Measurements from ENCODE around the gene INPP5A. TPM values are rescaled to one million over a fixed set of nuclear protein-coding genes. Genes with fewer than 3 reads are reported as not detected.
"Not testable (repeated sequence)": the region's sequence is repeated elsewhere in the genome, so short reads cannot be mapped to it uniquely, and the experiment has no call there.

The INPP5A gene
- total RNA-seq, 2 donors from 2014 or later = 14.8 to 18.6 TPM

DNA sequence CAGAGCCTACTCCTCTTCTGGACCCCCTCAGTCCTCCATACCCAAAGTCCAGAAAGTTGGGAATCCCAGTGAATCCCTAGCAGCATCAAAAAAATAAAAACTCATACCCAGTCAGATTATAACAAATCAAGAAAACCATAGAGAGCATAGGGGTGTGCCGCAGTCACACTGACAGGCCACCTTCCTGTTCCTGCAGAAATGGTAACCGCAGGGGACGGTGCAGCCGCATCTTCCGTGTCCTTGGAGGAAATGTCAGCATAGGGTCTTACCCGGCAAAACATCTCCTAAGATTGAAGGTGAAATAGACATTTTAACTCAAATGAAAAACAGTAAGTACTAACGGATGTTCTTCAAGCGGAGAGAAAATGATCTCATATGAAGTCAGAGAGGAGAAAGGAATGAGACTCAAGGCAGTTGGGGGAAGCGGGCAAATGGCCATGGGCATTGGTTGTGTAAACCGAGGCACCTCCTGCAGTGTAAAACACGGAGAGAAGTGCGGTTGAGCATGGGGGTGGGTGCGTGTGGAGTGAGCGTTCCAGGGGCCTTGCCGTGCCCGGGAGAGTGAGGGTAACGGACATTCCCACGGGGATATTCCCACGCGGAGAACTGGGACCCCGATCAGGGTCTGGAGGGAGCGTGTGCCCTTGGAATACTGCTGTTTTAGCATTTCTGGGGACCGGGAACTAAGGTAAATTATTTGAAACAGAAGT lies 137.6 kb downstream of the INPP5A start:
- no peak for ATAC-seq
- no peaks in the 10 kb centered on the region for H3K36me3 Mint-ChIP-seq
- H3K27me3 Mint-ChIP-seq = no peaks in the 10 kb centered on the region
- H3K27ac Mint-ChIP-seq = no peak overlapping the region
- peaks cover 0 to 10% of the 10 kb centered on the region in 2 donors for H3K4me1 Mint-ChIP-seq (ENCODE audit: low read depth in 2 of 2)
- H3K4me3 Mint-ChIP-seq = no peak overlapping the region
- DNase-seq (ENCODE audit: low spot score) = peak; percentile 35
- H3K9me3 Mint-ChIP-seq = no peaks in the 10 kb centered on the region

DNA sequence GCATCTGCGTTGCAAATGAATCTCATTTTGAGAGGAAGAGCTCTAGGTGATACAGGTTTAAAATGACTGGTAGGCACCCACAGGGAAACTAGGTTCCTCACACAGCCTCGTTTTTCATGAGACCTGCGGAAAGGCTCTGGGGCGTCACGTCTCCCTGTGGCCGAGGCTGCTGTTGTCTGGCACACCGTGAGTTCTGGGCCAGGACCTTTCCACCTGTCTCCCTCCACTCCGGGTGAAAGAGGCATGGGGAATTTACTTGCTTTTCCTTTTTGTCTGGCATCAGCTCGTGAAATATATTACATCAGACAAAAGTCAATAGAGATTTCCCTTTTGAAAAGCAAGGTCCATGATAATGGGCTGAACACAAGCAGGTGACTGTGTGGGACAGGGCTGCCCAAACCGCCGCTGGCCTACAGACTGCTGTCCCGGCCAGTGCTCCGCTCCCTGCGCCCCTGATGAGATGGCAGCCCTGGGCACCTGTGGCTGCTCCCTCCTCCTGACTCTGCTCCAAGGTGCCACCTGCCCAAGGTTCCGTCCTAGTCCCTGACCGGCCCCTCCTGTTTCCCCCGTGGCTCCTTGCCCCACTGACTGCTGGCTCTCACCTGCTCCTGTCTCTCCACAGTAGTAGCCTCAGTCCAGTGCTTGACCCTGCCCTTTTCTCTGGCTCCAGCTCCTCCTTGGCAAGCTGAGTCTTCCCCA lies 138.8 kb downstream of the INPP5A start:
- Mint-ChIP-seq H3K36me3 (no peaks in the 10 kb centered on the region), H3K4me3 (no peak overlapping the region), H3K9me3 (no peaks in the 10 kb centered on the region), H3K27me3 (no peaks in the 10 kb centered on the region), H3K27ac (no peak overlapping the region), H3K4me1 (ENCODE audit: low read depth in 2 of 2) (peaks cover 1 to 12% of the 10 kb centered on the region in 2 donors)
- DNase-seq (ENCODE audit: low spot score) (peak; percentile 32), ATAC-seq (no peak)

DNA sequence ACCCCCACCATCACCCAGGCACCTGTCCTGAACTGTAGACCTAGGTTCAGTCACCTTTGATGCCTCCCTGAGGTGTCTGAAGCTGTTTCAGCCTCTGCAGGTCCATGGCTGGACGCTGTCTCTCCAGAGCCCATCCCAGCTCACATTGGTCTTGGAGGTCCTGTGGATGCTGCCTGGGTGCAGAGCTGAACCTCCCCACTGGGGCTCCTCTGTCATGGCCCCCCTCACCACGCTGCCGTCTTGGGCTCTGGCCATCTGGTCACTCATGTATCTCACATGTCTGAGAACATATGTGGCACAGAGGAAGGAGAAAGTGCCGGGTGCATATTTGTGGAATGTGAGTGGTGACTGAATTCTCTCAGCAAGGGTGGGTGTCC lies 139.5 kb downstream of the INPP5A start:
- DNase-seq (ENCODE audit: low spot score) (peak; percentile 54), ATAC-seq (peak in 1 of 2 donors; percentile 11)
- H3K9me3 Mint-ChIP-seq = no peaks in the 10 kb centered on the region
- no peaks in the 10 kb centered on the region for H3K36me3 Mint-ChIP-seq
- H3K27me3 Mint-ChIP-seq = no peaks in the 10 kb centered on the region
- no peak overlapping the region for H3K27ac Mint-ChIP-seq
- H3K4me1 Mint-ChIP-seq (ENCODE audit: low read depth in 2 of 2) = peaks cover 6 to 17% of the 10 kb centered on the region in 2 donors
- no peak overlapping the region for H3K4me3 Mint-ChIP-seq

DNA sequence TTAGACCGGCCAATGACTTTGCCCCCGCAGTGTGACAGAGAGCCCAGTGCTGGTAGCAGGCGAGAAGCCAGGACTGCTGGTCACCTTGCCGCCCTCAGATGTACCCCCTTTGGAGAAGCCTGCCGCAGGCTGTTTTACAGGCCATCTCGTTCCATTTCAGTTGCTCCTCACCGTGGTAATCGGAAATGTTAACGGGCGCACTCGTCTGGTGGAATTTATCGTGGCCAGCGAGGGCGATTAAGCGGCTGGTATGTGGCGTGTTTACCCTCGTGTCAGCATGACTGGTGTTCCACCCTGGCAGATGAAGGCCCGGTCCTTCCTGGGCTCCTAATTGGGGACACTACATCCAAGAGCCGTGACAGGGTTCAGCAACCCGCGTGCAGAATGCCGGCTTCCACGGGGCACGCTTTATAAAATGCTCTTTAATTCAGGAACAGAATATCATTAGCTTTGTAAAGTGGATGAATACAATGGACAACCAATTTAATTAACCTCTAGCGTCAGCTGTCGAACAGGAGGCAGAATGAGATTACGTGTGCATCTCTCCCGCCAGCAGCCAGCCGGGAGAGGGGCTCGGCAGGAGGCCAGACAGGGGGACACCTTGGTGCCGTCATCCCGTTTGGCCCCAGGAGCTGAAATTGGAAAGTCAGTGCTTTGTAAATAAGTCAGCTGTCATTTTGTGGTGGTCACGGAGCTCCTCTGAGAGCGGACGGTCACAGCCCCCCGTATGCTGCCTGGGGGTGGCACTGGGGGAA lies 140.1 kb downstream of the INPP5A start:
- Mint-ChIP-seq H3K9me3 (no peaks in the 10 kb centered on the region), H3K27me3 (no peaks in the 10 kb centered on the region), H3K4me3 (no peak overlapping the region), H3K27ac (no peak overlapping the region), H3K4me1 (ENCODE audit: low read depth in 2 of 2) (peaks cover 10 to 19% of the 10 kb centered on the region in 2 donors), H3K36me3 (no peaks in the 10 kb centered on the region)
- DNase-seq (ENCODE audit: low spot score) = peak; percentile 32
- ATAC-seq = no peak

DNA sequence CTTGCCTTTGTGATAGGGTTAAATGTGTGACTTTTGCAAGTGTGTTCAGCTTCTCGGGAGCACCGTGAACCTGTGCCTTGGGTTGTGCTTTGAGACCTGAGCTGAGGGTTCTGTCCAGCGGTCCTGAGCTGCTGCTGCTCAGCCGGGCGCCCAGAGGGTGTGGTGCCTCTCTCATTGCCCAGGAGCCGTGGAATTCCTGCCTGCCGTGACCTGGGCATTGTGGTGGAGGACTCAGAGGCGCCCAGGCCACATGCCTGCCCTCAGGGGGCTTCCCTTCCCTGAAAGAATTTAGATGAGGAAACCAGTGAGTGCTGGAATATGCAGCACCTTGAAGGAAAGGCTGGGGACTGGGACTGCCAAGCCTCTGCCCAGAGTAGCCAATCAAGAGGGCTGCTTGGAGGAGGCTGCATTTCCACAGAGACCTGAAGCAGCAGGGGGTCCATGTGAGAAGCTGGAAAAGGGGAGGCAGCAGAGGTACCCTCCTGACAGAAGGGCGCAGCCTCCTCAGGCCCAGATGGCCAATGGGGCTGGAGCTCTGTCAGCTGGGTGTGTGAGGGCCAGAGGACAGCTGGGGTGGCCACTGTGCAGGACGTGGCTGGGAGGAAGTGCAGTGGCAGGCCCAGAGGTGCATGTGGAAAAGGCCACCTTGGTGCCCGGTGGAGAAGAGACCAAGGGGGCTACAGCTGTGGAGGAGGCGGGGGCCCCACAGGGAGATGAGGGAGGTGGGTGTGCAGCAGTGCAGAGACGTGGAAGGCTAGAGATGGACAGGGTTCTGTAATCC lies 141.0 kb downstream of the INPP5A start:
- H3K4me1 Mint-ChIP-seq (ENCODE audit: low read depth in 2 of 2) = peaks cover 14 to 20% of the 10 kb centered on the region in 2 donors
- DNase-seq (ENCODE audit: low spot score) (peak; percentile 46), ATAC-seq (no peak)
- no peaks in the 10 kb centered on the region for H3K9me3 Mint-ChIP-seq
- H3K4me3 Mint-ChIP-seq = no peak overlapping the region
- no peaks in the 10 kb centered on the region for H3K27me3 Mint-ChIP-seq
- no peaks in the 10 kb centered on the region for H3K36me3 Mint-ChIP-seq
- no peak overlapping the region for H3K27ac Mint-ChIP-seq

DNA sequence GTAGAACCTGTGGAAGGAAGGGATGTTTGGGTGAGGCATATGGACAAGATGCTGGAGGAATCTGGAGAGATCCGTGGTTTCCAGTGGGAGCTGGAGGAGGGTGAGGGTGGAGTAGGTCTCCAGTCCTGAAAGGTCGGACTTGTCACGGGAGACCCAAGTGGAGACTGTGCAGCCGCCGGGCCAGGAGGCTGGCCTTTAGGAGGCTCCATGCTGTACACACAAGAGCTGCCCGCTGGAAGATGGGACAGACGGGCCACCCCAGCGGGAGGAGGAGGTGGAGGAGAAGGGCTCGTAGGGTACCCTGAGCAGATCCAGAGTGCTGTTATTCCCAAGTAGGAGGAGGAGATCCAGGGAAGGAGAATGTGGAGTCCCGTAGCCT lies 141.6 kb downstream of the INPP5A start:
- no peak overlapping the region for H3K4me3 Mint-ChIP-seq
- no peak overlapping the region for H3K27ac Mint-ChIP-seq
- DNase-seq (ENCODE audit: low spot score) = peak; percentile 22
- no peaks in the 10 kb centered on the region for H3K27me3 Mint-ChIP-seq
- no peaks in the 10 kb centered on the region for H3K36me3 Mint-ChIP-seq
- H3K9me3 Mint-ChIP-seq = no peaks in the 10 kb centered on the region
- no peak for ATAC-seq
- H3K4me1 Mint-ChIP-seq (ENCODE audit: low read depth in 2 of 2) = peaks cover 17 to 23% of the 10 kb centered on the region in 2 donors

DNA sequence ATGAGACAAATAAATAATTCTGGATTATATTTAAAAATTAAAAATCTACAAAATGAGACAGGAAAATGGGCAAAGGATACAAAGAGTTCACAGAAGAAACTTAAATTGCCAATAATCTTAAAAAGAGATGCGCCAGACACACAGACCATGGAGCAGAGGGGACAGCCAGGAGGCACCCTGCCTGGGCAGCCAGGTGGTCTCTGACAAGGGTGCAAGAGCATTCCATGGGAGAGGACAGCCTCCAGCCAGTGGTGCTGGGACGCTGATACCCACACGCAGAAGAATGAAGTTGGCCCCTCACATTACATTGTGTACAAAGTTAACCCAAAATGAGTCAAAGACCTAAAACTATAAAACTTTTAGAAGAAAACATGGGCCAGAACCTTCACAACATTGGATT lies 142.1 kb downstream of the INPP5A start:
- Mint-ChIP-seq H3K27ac (no peak overlapping the region), H3K4me1 (ENCODE audit: low read depth in 2 of 2) (peaks cover 21 to 27% of the 10 kb centered on the region in 2 donors), H3K36me3 (no peaks in the 10 kb centered on the region), H3K4me3 (no peak overlapping the region), H3K27me3 (no peaks in the 10 kb centered on the region), H3K9me3 (no peaks in the 10 kb centered on the region)
- DNase-seq (ENCODE audit: low spot score) (peak; percentile 26), ATAC-seq (no peak)

DNA sequence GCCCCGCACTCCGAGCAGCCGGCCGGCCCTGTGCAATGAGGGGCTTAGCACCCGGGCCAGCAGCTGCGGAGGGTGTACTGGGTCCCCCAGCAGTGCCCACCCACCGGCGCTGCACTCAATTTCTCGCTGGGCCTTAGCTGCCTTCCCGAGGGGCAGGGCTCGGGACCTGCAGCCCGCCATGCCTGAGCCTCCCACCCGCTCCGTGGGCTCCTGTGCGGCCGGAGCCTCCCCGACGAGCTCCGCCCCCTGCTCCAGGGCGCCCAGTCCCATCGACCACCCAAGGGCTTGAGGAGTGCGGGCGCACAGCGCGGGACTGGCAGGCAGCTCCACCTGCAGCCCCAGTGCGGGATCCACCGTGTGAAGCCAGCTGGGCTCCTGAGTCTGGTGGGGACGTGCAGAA lies 143.2 kb downstream of the INPP5A start:
- H3K9me3 Mint-ChIP-seq, H3K36me3 Mint-ChIP-seq, ATAC-seq, H3K27me3 Mint-ChIP-seq, H3K27ac Mint-ChIP-seq, H3K4me3 Mint-ChIP-seq: not testable (repeated sequence)
- H3K4me1 Mint-ChIP-seq (ENCODE audit: low read depth in 2 of 2) = peaks cover 23 to 32% of the 10 kb centered on the region in 2 donors
- peak; percentile 37 for DNase-seq (ENCODE audit: low spot score)

DNA sequence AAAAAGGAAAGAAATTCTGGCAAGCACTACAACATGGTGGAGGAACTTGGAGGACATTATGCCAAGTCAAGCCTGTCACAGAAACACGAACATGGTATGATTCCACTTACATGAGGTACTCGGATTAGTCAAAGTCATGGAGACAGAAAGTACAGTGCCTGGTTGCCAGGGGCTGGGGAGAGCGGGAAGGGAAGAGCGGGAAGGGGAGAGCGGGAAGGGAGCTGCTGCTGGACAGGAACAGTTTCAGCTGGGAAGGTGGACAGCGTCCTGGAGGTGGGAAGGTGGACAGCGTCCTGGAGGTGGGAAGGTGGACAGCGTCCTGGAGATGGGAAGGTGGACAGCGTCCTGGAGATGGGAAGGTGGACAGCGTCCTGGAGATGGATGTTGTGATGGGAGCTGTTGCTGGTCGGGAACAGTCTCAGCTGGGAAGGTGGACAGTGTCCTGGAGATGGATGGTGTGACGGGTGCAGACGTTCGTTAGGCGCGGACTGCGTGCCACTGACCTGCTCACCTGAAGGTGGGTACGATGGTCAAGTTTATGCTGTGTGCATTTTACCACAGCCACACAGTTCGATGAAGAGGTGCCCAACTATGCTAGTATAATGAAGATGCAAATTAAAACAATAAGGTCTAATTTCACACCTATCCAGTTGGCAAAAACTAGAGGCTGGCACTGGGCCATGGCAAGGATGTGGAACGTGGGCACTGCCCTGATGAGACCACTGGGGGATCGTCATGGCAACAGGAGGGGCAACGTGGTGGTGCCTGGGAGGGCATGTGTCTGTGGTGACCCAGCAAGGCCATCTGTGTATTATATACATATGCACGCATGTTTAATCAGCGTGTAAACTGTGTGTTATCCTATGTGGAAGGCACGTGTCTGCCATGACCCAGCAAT lies 144.5 kb downstream of the INPP5A start:
- DNase-seq (ENCODE audit: low spot score) (peak; percentile 49), ATAC-seq (no peak)
- no peaks in the 10 kb centered on the region for H3K9me3 Mint-ChIP-seq
- no peaks in the 10 kb centered on the region for H3K27me3 Mint-ChIP-seq
- no peaks in the 10 kb centered on the region for H3K36me3 Mint-ChIP-seq
- H3K27ac Mint-ChIP-seq = no peak overlapping the region
- peaks cover 23 to 32% of the 10 kb centered on the region in 2 donors for H3K4me1 Mint-ChIP-seq (ENCODE audit: low read depth in 2 of 2)
- no peak overlapping the region for H3K4me3 Mint-ChIP-seq

DNA sequence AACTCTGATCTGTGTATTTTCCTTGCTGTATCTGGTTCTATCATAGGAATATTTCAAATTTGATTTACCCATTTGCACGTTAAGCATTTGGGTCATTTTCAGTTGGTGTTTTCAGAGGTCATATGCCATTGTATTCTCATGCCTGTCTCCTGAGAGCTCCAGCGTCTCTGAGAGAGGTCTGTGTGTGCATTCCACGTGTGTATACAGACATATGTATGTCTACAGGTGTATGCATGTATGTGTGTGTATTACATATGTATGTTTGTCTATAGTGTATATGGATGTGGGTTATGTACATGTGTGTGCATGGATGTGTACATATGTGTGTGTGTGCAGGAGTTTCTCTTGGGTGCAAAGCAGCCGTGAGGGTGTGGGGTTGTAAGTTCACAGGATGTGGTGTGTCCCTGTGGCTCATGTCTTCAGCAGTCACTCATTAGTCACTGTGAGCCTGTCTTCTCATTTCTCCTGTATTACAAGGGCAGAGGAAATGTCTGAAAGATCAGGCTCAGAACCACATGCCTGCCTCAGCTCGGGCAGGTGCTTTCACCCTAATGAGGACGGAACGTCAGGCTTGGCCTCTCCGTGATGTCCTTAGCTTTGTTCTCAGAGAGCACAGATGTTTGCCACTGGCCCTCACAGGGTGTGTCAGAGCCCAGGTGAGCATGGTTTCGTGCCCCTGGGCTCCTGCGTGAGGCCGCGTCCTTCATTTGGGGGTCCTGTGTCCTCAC lies 146.7 kb downstream of the INPP5A start:
- peak overlapping the region; percentile 1 for H3K4me3 Mint-ChIP-seq
- peaks cover 30 to 42% of the 10 kb centered on the region in 2 donors for H3K4me1 Mint-ChIP-seq (ENCODE audit: low read depth in 2 of 2)
- no peaks in the 10 kb centered on the region for H3K36me3 Mint-ChIP-seq
- H3K9me3 Mint-ChIP-seq = no peaks in the 10 kb centered on the region
- H3K27ac Mint-ChIP-seq = peak overlapping the region; percentile 51 to 58
- H3K27me3 Mint-ChIP-seq = no peaks in the 10 kb centered on the region
- DNase-seq (ENCODE audit: low spot score) (peak; percentile 62), ATAC-seq (peak; percentile 90 to 95)

DNA sequence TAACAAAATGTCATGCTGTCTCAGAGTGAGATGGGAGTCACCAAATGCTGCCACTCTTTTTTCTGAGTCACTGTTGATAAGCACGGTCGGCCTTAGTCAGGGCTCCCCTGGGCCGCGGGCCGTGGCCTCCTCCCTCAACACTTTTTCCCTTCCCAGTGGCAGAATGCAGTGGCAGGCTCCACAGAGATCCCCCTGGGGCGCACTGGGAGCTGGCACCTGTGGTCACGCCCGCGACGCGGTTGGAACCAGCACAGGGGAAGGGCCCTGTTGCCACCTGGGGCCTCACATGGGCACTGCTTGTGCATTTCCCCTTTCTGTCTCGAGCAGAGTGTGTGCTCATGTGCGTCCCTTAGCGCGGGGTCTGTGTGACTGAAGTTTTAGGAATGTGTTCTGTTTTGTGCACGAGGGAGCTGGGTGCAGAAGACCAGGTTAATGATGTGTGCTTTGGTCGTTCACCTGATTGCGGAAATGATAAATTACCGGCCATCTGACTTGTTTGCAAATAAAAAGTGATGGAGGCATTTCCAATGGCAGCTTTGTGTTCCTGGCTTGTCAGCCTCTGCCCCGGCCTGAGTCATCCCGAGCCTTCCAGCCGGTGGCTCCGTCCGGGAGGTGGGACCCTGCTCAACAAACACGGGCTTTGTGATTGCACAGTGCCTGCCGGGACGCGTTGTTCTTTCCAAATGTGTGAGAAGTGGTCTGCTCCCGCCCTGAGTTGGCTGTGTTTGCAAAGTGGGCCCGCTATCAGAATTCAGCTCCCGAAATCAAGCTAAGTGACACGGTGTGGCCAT lies 147.7 kb downstream of the INPP5A start:
- peak overlapping the region; percentile 51 to 58 for H3K27ac Mint-ChIP-seq
- peak; percentile 23 for DNase-seq (ENCODE audit: low spot score)

More for the DNA sequence above, 147.7 kb downstream of the INPP5A start:
- H3K27me3 Mint-ChIP-seq = no peaks in the 10 kb centered on the region
- H3K36me3 Mint-ChIP-seq = no peaks in the 10 kb centered on the region
- H3K9me3 Mint-ChIP-seq = no peaks in the 10 kb centered on the region
- peak in 1 of 2 donors; percentile 51 for ATAC-seq
- no peak overlapping the region for H3K4me3 Mint-ChIP-seq
- peaks cover 30 to 42% of the 10 kb centered on the region in 2 donors for H3K4me1 Mint-ChIP-seq (ENCODE audit: low read depth in 2 of 2)
